Hematopoietic multipotent progenitor cell treated with erythropoietin and hydrocortisone succinate and interleukin-3 and kit ligand, for 4 days (in vitro differentiated cells): ENCODE measurements around the gene GRM1.

Source experiments
- DNase-seq: peaks from one replicate; pipeline ENCODE4 v3.0.0-alpha.2; 2015

Gene GRM1

GRCh38 chr6:146028851-146029572, at the start of gene GRM1:
TSS of gene GRM1 (plus strand) at chr6:146029062. CDS start at chr6:146029518, 456 bp downstream.
- no peak for DNase-seq

- no peak for DNase-seq
Measured at GRCh38 chr6:146009338-146009737, 19.5 kb upstream of the GRM1 start.

DNA sequence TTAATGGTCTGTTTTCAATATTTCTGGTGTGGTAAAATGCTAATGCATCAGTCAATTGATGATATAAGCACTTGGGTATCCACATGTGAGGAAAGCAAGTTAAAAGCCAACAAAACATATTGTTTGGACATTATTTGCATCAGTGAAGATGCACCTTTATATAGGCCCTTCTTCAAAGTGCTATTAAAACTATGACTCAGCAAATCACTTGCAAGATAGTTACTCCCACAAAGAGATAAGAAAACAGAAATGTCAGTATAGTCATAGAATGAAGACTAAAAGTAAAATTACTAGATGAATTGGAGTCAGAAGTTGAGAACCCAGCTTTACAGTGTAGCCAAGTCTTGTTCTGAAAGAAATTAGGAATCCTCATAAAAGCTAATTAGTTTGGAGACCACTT, 14.6 kb upstream of the GRM1 start:
- no peak for DNase-seq

GRCh38 chr6:146017672-146018071, 11.2 kb upstream of the GRM1 start:
- no peak for DNase-seq

DNA sequence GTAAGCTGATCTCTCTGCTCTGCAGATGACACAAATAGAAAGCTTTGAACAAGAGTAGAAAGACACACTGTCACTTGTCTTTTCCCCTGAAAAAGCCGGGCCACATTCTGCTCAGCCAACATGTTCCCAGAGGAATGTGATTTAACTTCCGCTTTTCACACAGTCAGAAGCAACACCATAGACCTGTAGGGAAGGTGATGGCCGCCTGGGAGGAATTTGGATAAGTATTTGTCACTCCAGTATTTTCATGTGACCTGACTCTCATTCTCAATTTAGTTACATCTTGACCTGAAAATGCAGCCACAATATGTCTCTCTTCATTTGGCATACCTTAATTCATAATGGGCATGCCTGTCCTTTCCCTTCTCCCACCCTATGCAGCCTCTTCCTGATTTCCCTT, 2.0 kb upstream of the GRM1 start:
- DNase-seq, result no peak

GRCh38 chr6:146027586-146028251, 1.1 kb upstream of the GRM1 start:
- DNase-seq, result peak; percentile 27

DNA sequence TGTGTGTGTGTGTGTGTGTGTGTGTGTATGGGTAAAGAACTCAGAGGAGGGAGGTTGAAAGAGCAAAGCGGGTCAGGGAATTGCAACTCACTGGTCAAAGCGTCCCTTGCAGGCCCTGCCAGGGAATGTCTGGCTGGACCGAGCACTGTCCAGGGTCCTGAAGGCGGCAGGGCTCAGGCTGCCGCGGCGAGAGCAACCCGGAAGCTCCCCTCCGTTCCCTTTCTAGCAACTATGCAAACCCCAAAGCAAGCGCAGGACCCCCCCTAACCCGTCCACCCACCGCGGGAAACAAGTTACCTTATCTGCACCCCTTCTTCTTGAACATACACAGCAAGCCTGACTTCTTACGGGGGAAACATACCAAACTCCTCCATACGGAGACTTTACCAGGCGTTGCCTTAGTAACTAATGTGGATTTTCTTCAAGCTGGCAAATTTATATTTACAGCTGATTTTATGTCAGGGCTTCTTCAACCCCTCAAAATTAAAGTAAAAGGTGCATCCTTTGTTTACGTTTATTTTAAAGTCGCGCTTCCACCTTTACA, 538 bp upstream of the GRM1 start:
- peak; percentile 79 for DNase-seq

- no peak for DNase-seq
Measured at GRCh38 chr6:146029573-146030184, 817 bp downstream of the GRM1 start.

GRCh38 chr6:146032387-146032786, 3.5 kb downstream of the GRM1 start:
- no peak for DNase-seq

DNA sequence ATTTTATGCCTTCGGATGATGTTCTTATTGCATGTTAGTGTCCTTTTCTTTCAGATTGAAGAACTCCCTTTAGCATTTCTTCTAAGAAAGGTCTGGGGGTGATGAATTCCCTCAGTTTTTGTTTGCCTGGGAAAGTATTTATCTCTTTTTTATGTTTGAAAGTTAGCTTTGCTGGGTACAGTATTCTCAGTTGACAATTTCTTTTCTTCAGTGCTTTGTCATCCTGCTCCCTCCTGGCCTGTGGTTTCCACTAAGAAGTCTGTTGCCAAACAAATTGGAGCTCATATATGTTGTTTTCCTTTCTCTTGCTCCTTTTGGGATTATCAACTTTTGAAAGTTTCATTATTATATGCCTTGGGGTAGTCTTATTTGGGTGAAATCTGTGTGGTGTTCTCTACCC, 11.5 kb downstream of the GRM1 start:
- DNase-seq, result no peak

GRCh38 chr6:146041282-146041681, 12.4 kb downstream of the GRM1 start:
- peak; percentile 26 for DNase-seq

DNA sequence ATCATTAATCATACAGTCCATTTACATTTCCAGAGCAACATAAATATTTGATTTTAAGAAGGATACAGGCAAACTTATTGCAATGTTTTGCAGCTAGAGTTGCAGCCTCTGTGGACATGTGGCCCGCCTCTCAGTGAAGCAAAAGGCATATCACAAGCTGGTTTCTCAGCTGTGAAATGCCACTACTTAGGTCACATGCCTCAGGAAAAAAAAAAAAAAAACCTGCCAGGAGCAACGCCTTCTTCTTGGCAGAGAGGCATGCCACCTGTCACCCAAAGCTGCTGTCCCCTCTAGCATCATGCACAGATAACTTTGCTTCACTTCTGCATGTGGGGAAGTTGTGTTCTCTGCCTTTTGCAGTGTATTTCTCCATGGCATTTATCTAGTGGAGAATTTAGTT, 18.5 kb downstream of the GRM1 start:
- DNase-seq, result no peak

DNA sequence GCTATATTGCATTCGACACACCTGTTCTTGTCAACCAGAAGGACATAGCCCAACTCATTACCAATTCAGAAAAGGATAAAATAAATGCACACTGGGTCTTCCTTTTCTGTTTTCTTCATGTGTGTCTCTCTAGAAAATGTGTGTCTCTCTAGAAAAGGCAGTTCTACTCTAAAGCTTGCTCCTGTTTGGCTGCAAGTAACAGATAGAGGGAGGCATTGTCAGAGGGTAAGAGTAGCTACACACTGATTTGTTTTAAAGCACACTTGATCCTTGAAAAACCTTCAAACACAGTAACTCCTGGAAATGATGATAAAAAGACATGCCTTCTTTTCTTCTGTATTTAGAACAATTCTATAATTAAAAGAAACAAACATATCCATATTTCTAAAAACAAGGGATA, 21.3 kb downstream of the GRM1 start:
- DNase-seq, result no peak

- DNase-seq, result no peak
Measured at GRCh38 chr6:146056506-146056905, 27.6 kb downstream of the GRM1 start.

- no peak for DNase-seq
Measured at GRCh38 chr6:146065690-146066089, 36.8 kb downstream of the GRM1 start.

DNA sequence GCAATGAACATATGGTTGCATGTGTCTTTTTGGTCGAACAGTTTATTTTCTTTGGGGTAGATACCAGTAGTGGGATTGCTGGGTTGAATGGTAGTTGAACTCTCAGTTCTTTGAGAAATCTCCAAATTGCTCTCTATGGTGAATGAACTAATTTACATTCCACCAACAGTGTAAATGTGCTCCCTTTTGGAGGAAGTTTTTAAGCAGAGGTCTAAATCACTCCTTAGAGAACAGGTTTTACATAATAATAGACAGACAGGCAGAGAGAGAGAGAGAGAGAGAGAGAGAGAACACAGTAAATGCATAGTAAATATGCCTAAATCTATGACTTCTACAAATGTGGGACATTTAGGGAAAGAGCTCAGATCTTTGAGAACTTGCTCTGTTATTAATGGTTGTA, 37.6 kb downstream of the GRM1 start:
- no peak for DNase-seq

GRCh38 chr6:146071781-146072180, 42.9 kb downstream of the GRM1 start:
- DNase-seq, result no peak

- DNase-seq, result no peak
Measured at GRCh38 chr6:146077992-146078391, 49.1 kb downstream of the GRM1 start.

DNA sequence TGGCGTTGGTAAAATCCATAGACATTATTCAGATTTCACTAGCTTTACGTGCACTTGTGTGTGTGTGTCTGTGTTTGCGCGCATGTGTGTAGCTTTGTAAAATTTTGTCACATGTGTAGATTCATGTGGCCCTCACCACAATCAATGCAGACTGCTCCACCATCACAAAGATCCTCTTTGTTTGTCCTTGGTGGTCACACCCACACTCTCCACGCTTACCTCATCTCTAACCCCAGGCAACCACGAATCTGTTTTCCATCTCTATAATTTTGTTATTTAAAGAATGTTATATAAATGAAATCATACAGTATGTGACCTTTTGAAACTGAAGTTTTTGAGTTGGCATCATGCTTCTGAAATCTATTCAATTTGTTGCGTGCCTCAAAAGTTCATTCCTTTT, 58.5 kb downstream of the GRM1 start:
- no peak for DNase-seq

- DNase-seq, result no peak
Measured at GRCh38 chr6:146090474-146090873, 61.6 kb downstream of the GRM1 start.

- no peak for DNase-seq
Measured at GRCh38 chr6:146092961-146093686, 64.3 kb downstream of the GRM1 start.

- DNase-seq, result no peak
Measured at GRCh38 chr6:146095481-146095880, 66.6 kb downstream of the GRM1 start.

GRCh38 chr6:146097586-146097985, 68.7 kb downstream of the GRM1 start:
- no peak for DNase-seq
